HG03108 (cell line): ENCODE results near the gene STX1A.

ENCODE experiments used
- ATAC-seq: cut with Tn5 transposase; IDR thresholded peaks from one replicate; pipeline ENCODE4 v1.9.1; 2021; ENCODE audit warnings: moderate library complexity; ENCODE audit not compliant: unreplicated experiment

The STX1A gene

GRCh38 chr7:73708961-73709549 lies 10.4 kb downstream of the STX1A start:
- ATAC-seq, result no peak

- ATAC-seq, result no peak
Observed at GRCh38 chr7:73707045-73707631, 12.3 kb downstream of the STX1A start.

GRCh38 chr7:73706126-73707044 lies 13.1 kb downstream of the STX1A start:
- ATAC-seq, result no peak

GRCh38 chr7:73705551-73705920 lies 13.9 kb downstream of the STX1A start:
- ATAC-seq, result no peak

- no peak for ATAC-seq
Observed at GRCh38 chr7:73704640-73705550, 14.6 kb downstream of the STX1A start.

GRCh38 chr7:73703757-73704639 lies 15.5 kb downstream of the STX1A start:
- ATAC-seq, result no peak

GRCh38 chr7:73703225-73703624 lies 16.2 kb downstream of the STX1A start:
- ATAC-seq, result no peak

GRCh38 chr7:73702665-73703064 lies 16.8 kb downstream of the STX1A start:
- no peak for ATAC-seq

- ATAC-seq, result no peak
Observed at GRCh38 chr7:73702226-73702625, 17.2 kb downstream of the STX1A start.

GRCh38 chr7:73701357-73701995 lies 18.0 kb downstream of the STX1A start:
- no peak for ATAC-seq

- ATAC-seq, result no peak
Observed at GRCh38 chr7:73700581-73701134, 18.8 kb downstream of the STX1A start.

- no peak for ATAC-seq
Observed at GRCh38 chr7:73700069-73700423, 19.4 kb downstream of the STX1A start.

- no peak for ATAC-seq
Observed at GRCh38 chr7:73699370-73700068, 19.9 kb downstream of the STX1A start.

GRCh38 chr7:73698410-73698809 lies 21.1 kb downstream of the STX1A start:
- no peak for ATAC-seq

- ATAC-seq, result no peak
Observed at GRCh38 chr7:73696372-73696771, 23.1 kb downstream of the STX1A start.

- no peak for ATAC-seq
Observed at GRCh38 chr7:73690646-73691045, 28.8 kb downstream of the STX1A start.

GRCh38 chr7:73688288-73688687 lies 31.2 kb downstream of the STX1A start:
- no peak for ATAC-seq

GRCh38 chr7:73685311-73685710 lies 34.2 kb downstream of the STX1A start:
- no peak for ATAC-seq
